DOHH2 (cell line): ENCODE data around the gene ITGA1.

Source experiments
- H3F3A ChIP-seq: fragments of 200-600 bp; sonication (generic), shearing (Covaris generic); 2 replicates; pipeline ENCODE4 v1.6.0; 2016; ENCODE audit warnings: antibody characterized with exemption, mild to moderate bottlenecking; ENCODE audit not compliant: control insufficient read depth, insufficient read depth
- H3K27ac ChIP-seq: fragments of 200-600 bp; sonication (generic); 2 replicates; pipeline ENCODE4 v1.5.1; 2014; ENCODE audit warnings: low read depth, mild to moderate bottlenecking, low read length, moderate library complexity
- H3K27me3 ChIP-seq: fragments of 200-600 bp; sonication (generic); 2 replicates; pipeline ENCODE4 v1.6.1; 2014; ENCODE audit warnings: mild to moderate bottlenecking, low read length, mixed read lengths; ENCODE audit not compliant: control insufficient read depth
- H3K36me3 ChIP-seq: fragments of 200-600 bp; sonication (generic); 2 replicates; pipeline ENCODE4 v1.6.1; 2014; ENCODE audit warnings: mild to moderate bottlenecking, low read length, moderate library complexity, mixed read lengths; ENCODE audit not compliant: control insufficient read depth
- H3K4me1 ChIP-seq: fragments of 200-600 bp; sonication (generic); 2 replicates; pipeline ENCODE4 v1.6.1; 2014; ENCODE audit warnings: mild to moderate bottlenecking, low read length, mixed read lengths; ENCODE audit not compliant: control insufficient read depth
- H3K4me2 ChIP-seq: fragments of 200-600 bp; sonication (generic); 2 replicates; pipeline ENCODE4 v1.6.0; 2014; ENCODE audit warnings: mild to moderate bottlenecking, low read length, moderate library complexity
- H3K4me3 ChIP-seq: fragments of 200-600 bp; sonication (generic); 2 replicates; pipeline ENCODE4 v1.5.1; 2014; ENCODE audit warnings: mild to moderate bottlenecking, low read length, mixed read lengths
- H3K79me2 ChIP-seq: fragments of 200-600 bp; sonication (generic); 2 replicates; pipeline ENCODE4 v1.6.1; 2014; ENCODE audit warnings: mild to moderate bottlenecking, low read length, mixed read lengths; ENCODE audit not compliant: control insufficient read depth
- H3K9me2 ChIP-seq: fragments of 200-600 bp; sonication (generic); replicated peaks from 2 replicates; pipeline ENCODE4 v1.6.1; 2014; ENCODE audit warnings: mild to moderate bottlenecking, low read length, mixed read lengths; ENCODE audit not compliant: control insufficient read depth
- H3K9me3 ChIP-seq: fragments of 200-600 bp; sonication (generic); 2 replicates; pipeline ENCODE4 v1.6.1; 2014; ENCODE audit warnings: antibody characterized with exemption, low read length, mixed read lengths; ENCODE audit not compliant: control insufficient read depth, insufficient read depth
- H4K20me1 ChIP-seq: fragments of 200-600 bp; sonication (generic); 2 replicates; pipeline ENCODE4 v1.6.0; 2014; ENCODE audit warnings: low read depth, mild to moderate bottlenecking, antibody characterized with exemption, low read length, moderate library complexity; ENCODE audit not compliant: control insufficient read depth, insufficient read depth
- CTCF ChIP-seq: fragments of 200-600 bp; sonication (generic); IDR thresholded peaks from one replicate; pipeline ENCODE4 v1.5.1; 2014; ENCODE audit warnings: antibody characterized with exemption, mild to moderate bottlenecking, low read depth, low read length; ENCODE audit not compliant: poor library complexity, severe bottlenecking
- EZH2phosphoT487 ChIP-seq: fragments of 200-600 bp; sonication (generic); IDR thresholded peaks from 2 replicates; pipeline ENCODE4 v1.6.1; 2017; ENCODE audit warnings: borderline replicate concordance, mild to moderate bottlenecking, antibody characterized with exemption, low read length, moderate library complexity, mixed read lengths

ITGA1 gene

GRCh38 chr5:52804981-52805380, 17.3 kb downstream of the ITGA1 start:
- H3K36me3 ChIP-seq: peaks cover 35% of the 10 kb centered on the region
- H3K9me3 ChIP-seq: no peaks in the 10 kb centered on the region
- H3F3A ChIP-seq: no peaks in the 10 kb centered on the region; the same call in 1 of the 2 replicates
- TF ChIP-seq CTCF (no peak), EZH2phosphoT487 (no peak)
- H3K4me2 ChIP-seq: no peak overlapping the region
- no peak overlapping the region for H3K27ac ChIP-seq
- no peaks in the 10 kb centered on the region for H3K27me3 ChIP-seq
- H3K4me3 ChIP-seq: no peak overlapping the region
- H4K20me1 ChIP-seq: 0 out of 2 replicates have a peak, but pooled peaks cover 5% of the 10 kb centered on the region
- no peaks in the 10 kb centered on the region for H3K9me2 ChIP-seq
- peaks cover 41% of the 10 kb centered on the region for H3K79me2 ChIP-seq
- H3K4me1 ChIP-seq: peaks cover 28% of the 10 kb centered on the region

GRCh38 chr5:52805615-52806014, 17.9 kb downstream of the ITGA1 start:
- Histone ChIP-seq H3F3A (no peaks in the 10 kb centered on the region; the same call in 1 of the 2 replicates), H3K4me1 (peaks cover 23% of the 10 kb centered on the region), H3K4me2 (no peak overlapping the region), H3K79me2 (peaks cover 35% of the 10 kb centered on the region), H3K36me3 (peaks cover 31% of the 10 kb centered on the region), H4K20me1 (0 out of 2 replicates have a peak, but pooled peaks cover 5% of the 10 kb centered on the region), H3K9me3 (no peaks in the 10 kb centered on the region), H3K9me2 (no peaks in the 10 kb centered on the region), H3K4me3 (no peak overlapping the region), H3K27ac (no peak overlapping the region), H3K27me3 (no peaks in the 10 kb centered on the region)
- no peak for TF ChIP-seq CTCF
- TF ChIP-seq EZH2phosphoT487: no peak

GRCh38 chr5:52807037-52807436, 19.3 kb downstream of the ITGA1 start:
- Histone ChIP-seq H4K20me1 (no peaks in the 10 kb centered on the region), H3K27me3 (no peaks in the 10 kb centered on the region), H3K4me3 (no peak overlapping the region), H3K79me2 (peaks cover 21% of the 10 kb centered on the region), H3F3A (no peaks in the 10 kb centered on the region; the same call in 1 of the 2 replicates), H3K9me2 (no peaks in the 10 kb centered on the region), H3K9me3 (no peaks in the 10 kb centered on the region), H3K27ac (no peak overlapping the region), H3K36me3 (peaks cover 17% of the 10 kb centered on the region), H3K4me2 (no peak overlapping the region), H3K4me1 (peaks cover 8% of the 10 kb centered on the region)
- TF ChIP-seq EZH2phosphoT487: no peak
- no peak for TF ChIP-seq CTCF

DNA sequence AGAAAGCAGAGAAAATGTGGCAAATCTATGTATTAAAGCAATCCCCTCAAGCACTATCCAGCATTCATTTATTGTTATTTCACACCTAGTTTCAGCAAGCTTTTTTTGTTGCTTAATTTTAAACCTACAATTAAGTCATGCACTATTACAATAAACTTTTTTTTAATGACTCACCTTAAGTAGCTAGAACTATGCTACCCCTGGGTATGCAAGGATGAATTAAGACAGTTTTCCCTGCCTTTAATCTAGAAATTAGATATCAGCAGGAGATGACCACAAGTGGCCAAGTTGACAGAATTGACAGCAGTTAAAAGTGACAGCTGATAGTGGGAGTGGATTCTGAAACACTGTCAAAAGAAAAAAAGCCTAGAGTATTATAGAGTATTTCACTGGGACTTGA, 20.0 kb downstream of the ITGA1 start:
- Histone ChIP-seq H3K27ac (no peak overlapping the region), H3K9me3 (no peaks in the 10 kb centered on the region), H3K79me2 (peaks cover 14% of the 10 kb centered on the region), H3K4me2 (no peak overlapping the region), H3F3A (no peaks in the 10 kb centered on the region; the same call in 1 of the 2 replicates), H3K27me3 (no peaks in the 10 kb centered on the region), H3K4me3 (no peak overlapping the region), H4K20me1 (no peaks in the 10 kb centered on the region), H3K36me3 (peaks cover 12% of the 10 kb centered on the region), H3K4me1 (0 out of 2 replicates have a peak, but pooled peaks cover 3% of the 10 kb centered on the region), H3K9me2 (no peaks in the 10 kb centered on the region)
- no peak for TF ChIP-seq EZH2phosphoT487
- TF ChIP-seq CTCF: no peak
